Fibroblast of mammary gland (primary cell): ENCODE measurements around the gene FGFBP3.

Experiments used
- DNase-seq: peaks from one replicate; pipeline ENCODE4 v3.0.0-alpha.2; 2010; ENCODE audit warnings: low read depth
- H3K4me3 ChIP-seq: 2 replicates; pipeline ENCODE4 v1.5.1; 2011; ENCODE audit warnings: low read depth, mild to moderate bottlenecking, low read length, moderate library complexity; ENCODE audit not compliant: control insufficient read depth
- TF ChIP-seq, protein P1 (sequence below): conservative IDR thresholded peaks from 2 replicates; pipeline ENCODE4 v1.5.1; 2011; ENCODE audit warnings: low read depth, low read length, inconsistent platforms; ENCODE audit not compliant: control insufficient read depth, insufficient read depth

FGFBP3 gene

DNA sequence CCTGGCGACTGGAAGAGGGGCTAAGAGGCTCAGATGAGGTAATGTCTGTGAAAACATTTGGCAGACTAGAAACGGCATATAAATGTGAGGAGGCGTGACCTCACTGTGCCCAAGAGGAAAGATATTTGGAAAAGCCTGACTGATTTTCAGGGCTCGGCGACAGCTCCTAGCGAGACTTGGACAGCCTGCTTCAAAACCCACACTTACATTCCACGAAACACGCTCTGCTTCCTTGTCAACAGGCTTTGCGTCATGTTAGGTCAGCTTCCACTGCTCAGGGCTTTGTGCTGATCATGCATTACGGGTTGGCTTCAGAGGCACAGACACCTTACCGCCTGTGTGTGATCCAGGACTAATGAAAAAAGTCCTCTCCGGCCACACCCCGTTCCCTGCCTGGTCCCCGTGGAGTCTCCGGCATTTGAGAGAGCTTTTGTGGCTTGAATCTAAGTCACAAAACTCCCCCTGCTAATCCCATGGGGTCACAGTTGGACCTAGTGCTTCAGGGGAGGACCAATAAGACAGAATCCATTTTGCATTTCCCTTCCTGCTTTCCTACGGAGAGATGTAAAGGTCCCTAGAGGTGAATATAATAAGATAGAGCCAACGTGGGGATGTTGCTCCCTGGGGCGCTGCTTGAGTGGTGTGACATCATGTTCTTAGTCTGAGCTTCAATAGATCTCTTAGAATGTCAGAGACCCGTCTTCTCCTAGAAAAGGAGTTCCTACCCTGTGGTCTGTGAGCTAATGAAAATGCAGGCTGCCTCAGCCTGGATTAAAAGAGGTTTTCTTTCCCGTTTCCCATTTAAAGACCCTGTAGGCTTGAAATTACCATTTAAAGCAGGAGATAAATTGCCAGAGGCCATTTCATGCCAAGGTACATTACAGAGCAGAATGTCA lies 25.5 kb downstream of the FGFBP3 start:
- TF ChIP-seq, protein P1, sequence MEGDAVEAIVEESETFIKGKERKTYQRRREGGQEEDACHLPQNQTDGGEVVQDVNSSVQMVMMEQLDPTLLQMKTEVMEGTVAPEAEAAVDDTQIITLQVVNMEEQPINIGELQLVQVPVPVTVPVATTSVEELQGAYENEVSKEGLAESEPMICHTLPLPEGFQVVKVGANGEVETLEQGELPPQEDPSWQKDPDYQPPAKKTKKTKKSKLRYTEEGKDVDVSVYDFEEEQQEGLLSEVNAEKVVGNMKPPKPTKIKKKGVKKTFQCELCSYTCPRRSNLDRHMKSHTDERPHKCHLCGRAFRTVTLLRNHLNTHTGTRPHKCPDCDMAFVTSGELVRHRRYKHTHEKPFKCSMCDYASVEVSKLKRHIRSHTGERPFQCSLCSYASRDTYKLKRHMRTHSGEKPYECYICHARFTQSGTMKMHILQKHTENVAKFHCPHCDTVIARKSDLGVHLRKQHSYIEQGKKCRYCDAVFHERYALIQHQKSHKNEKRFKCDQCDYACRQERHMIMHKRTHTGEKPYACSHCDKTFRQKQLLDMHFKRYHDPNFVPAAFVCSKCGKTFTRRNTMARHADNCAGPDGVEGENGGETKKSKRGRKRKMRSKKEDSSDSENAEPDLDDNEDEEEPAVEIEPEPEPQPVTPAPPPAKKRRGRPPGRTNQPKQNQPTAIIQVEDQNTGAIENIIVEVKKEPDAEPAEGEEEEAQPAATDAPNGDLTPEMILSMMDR: no peak
- peak; percentile 64 for DNase-seq
- H3K4me3 ChIP-seq: peak overlapping the region; percentile 4

DNA sequence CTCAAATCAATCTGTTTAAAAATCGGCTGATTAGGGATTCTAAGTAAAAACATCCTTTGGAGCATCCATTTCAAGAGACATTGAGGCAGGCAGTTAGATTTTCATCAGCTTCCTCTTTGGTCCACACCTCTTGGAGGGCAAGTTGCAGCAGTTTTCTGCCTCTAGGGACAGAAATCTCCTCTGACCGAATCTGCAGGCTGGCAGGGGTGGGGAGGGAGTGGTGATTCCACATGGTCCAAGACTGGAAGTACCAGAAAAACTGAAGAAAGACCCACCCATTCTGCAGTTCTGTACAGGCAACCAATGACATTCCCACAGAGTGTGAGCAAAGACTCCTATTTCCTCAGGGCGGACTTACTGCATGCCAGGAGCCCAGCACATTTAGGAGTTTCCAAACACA lies 29.0 kb downstream of the FGFBP3 start:
- TF ChIP-seq, protein P1: no peak
- no peak overlapping the region for H3K4me3 ChIP-seq
- DNase-seq: no peak

DNA sequence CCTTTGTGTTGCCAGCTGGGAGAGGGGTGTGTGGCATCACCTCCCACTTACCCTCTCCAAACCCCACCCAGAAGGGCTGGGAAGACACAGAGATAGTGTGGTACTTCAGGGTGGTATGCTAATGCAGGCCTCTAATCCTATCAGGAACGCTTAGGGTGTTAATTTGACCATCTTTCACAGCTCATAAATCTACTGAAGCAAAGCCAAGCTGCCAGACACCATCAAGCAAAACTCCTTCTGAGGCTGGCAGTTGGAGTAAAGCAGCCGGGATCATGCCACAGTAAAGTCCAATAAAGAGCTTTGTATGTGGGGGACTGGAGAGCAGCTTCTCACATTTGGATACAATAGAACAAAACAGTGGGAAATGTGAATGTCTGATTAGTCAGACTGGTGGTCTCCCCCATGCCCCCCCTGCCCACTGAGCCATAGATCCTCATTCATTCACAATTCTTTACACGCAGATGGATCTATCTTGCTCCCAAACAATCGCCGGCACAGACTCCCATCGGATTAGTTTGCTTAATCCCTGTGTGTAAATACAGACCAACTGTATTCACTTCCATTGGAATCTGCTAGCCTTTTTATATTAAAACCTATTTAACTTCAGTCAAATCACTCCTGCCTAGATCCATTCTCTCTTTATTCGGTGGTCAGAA lies 29.6 kb downstream of the FGFBP3 start:
- DNase-seq: no peak
- TF ChIP-seq, protein P1: no peak

DNA sequence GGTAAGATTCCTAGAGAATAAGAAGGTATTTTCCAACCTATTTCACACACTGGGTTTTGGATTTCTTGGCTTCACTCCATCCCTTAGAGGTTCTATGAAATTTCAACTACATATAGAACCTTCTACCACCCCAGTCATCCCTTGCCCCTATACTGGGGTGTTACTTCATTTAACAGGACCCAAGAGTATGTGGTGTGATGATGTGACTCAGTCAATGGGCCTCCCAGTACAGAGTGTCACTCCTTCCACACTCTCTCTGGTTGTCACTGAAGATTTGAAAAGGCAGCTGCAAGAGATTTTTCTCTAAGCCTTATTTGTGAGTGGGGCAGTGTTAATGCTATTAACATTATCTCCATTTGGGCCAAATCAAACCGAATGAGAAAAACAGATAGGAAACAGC lies 33.5 kb downstream of the FGFBP3 start:
- TF ChIP-seq, protein P1: no peak
- no peak for DNase-seq
- H3K4me3 ChIP-seq: no peak overlapping the region

More for the DNA sequence above, 29.6 kb downstream of the FGFBP3 start:
- H3K4me3 ChIP-seq: no peak overlapping the region

DNA sequence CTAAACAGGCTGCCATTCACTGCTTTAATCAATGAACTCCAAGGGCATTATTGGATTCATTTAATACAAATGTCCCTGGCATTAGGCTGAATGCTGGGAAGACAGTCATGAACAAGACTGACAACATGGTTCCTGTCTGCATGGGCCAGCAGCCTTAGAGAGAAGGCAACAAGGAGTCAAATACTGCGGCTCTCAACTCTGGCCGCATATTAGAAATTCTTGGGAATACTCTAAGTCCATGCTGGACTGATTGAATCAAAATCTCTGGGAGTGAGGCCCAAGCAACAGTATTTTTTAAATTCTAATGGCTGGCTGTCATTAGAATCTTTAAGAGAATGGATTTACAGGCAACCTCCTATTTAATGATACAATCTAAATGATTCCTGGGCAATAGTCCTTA lies 34.1 kb downstream of the FGFBP3 start:
- TF ChIP-seq, protein P1: no peak
- DNase-seq: no peak
- no peak overlapping the region for H3K4me3 ChIP-seq

DNA sequence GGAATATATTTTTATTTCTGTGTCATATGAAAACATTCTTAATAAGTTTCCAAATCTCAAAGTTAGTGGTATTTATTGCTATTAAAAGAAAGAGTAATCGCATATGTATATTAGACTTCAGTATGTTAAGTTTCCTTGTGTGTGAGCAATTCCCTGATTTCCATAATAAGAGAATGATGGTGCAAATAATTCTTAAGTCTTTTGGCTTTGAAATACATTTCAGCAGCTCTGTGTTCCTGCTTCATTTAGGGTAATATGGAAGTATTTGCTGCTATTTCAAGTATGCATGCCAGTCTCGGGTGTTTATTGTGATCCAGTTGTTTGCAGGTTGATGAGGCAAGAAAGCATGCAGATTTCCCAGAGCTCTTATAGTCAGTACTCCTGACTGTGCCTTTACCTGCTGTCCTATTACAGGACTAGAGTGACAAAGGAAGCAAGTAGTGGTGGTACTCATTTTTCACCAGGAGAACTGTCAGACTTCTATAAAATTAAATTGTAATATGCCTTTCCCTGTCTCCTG lies 43.7 kb downstream of the FGFBP3 start:
- DNase-seq: no peak
- no peak overlapping the region for H3K4me3 ChIP-seq
- TF ChIP-seq, protein P1: no peak
